Measurements from ENCODE around the gene UBALD1. TPM values are rescaled to one million over a fixed set of nuclear protein-coding genes. Genes with fewer than 3 reads are reported as not detected.

UBALD1 gene
- total RNA-seq, 1 experiment from 2014 or later = 45.9 TPM

GRCh38 chr16:4631444-4631843 lies 16.8 kb upstream of the UBALD1 start:
- H2AFZ ChIP-seq (ENCODE audit: low read depth, low read length, poor library complexity, severe bottlenecking) = no peak overlapping the region

GRCh38 chr16:4628283-4628682 lies 13.6 kb upstream of the UBALD1 start:
- no peak for ATAC-seq
- peaks cover 76% of the 10 kb centered on the region for H3K79me2 ChIP-seq (ENCODE audit: insufficient read depth, low read length)
- no peak overlapping the region for H3K4me3 ChIP-seq (replicated peaks in 1 of 2; ENCODE audit: low read depth in 1 of 2, low read length in 2 of 2)
- intact Hi-C loops (cut with micrococcal nuclease) = no loop called here
- no peaks in the 10 kb centered on the region for H4K20me1 ChIP-seq (ENCODE audit: insufficient read depth)
- H3K9ac ChIP-seq (ENCODE audit: low read length) = no peak overlapping the region
- peaks cover 3 to 6% of the 10 kb centered on the region in 2 experiments; a peak in 1 of 4 replicates for H3K9me3 ChIP-seq (ENCODE audit: control insufficient read depth in 1 of 2, insufficient read depth in 1 of 2, low read depth in 1 of 2, low read length in 2 of 2)
- H3K27ac ChIP-seq (ENCODE audit: low read depth, low read length) = no peak overlapping the region
- no peaks in the 10 kb centered on the region for H3K9me2 ChIP-seq (ENCODE audit: insufficient read depth)
- H3K4me1 ChIP-seq (ENCODE audit: control insufficient read depth in 1 of 2, insufficient read depth in 2 of 2, low read length in 2 of 2) = peaks cover 15 to 21% of the 10 kb centered on the region in 2 experiments
- H2AFZ ChIP-seq (ENCODE audit: low read depth, low read length, poor library complexity, severe bottlenecking) = no peak overlapping the region
- no peak overlapping the region for H3K4me2 ChIP-seq (ENCODE audit: low read length)
- POLR2A ChIA-PET = no interaction called here
- CTCF ChIA-PET = no interaction called here
- no TSS peak for BruUV-seq (replicated peaks)
- no peaks in the 10 kb centered on the region for H3K27me3 ChIP-seq (ENCODE audit: insufficient read depth, low read length)
- RAD21 ChIA-PET (ENCODE audit: low non-redundant PET in 1 of 2, low total read pairs in 2 of 2, uncharacterized antibody in 2 of 2, unreplicated experiment in 2 of 2) = no interaction called here
- DNase-seq (ENCODE audit: low read depth, low spot score) = no peak
- TF ChIP-seq CBX3 (IDR thresholded peaks at IDR 0.05; ENCODE audit: low read depth) (no peak), FOSL1 (IDR thresholded peaks at IDR 0.05; ENCODE audit: low read depth) (no peak), JUND (IDR thresholded peaks at IDR 0.05) (no peak), CTCF (IDR thresholded peaks at IDR 0.05 in 2 of 3, conservative IDR thresholded peaks at IDR 0.05 in 1 of 3; ENCODE audit: borderline replicate concordance in 1 of 3, insufficient read depth in 1 of 3, low read depth in 2 of 3, low read length in 2 of 3) (no peak), SRF (IDR thresholded peaks at IDR 0.05; ENCODE audit: low read depth) (no peak), EGR1 (IDR thresholded peaks at IDR 0.05; ENCODE audit: low read depth) (no peak), EZH2phosphoT487 (IDR thresholded peaks at IDR 0.05; ENCODE audit: borderline replicate concordance) (no peak), TCF7L2 (IDR thresholded peaks at IDR 0.05; ENCODE audit: borderline replicate concordance, extremely low read depth, insufficient read depth, insufficient read length) (no peak), CEBPB (IDR thresholded peaks at IDR 0.05; ENCODE audit: low read depth) (no peak), ELF1 (IDR thresholded peaks at IDR 0.05; ENCODE audit: borderline replicate concordance, low read depth) (no peak), REST (IDR thresholded peaks at IDR 0.05; ENCODE audit: low read depth) (no peak)
- H3K36me3 ChIP-seq (ENCODE audit: control insufficient read depth in 1 of 2, insufficient read depth in 2 of 2, low read length in 2 of 2) = no peaks in the 10 kb centered on the region

More at GRCh38 chr16:4631444-4631843, 16.8 kb upstream of the UBALD1 start:
- no peaks in the 10 kb centered on the region for H3K9me2 ChIP-seq (ENCODE audit: insufficient read depth)
- BruUV-seq (replicated peaks) = no TSS peak
- H3K27ac ChIP-seq (ENCODE audit: low read depth, low read length) = no peak overlapping the region
- peaks cover 0 to 2% of the 10 kb centered on the region in 2 experiments; a peak in 2 of 4 replicates for H3K36me3 ChIP-seq (ENCODE audit: control insufficient read depth in 1 of 2, insufficient read depth in 2 of 2, low read length in 2 of 2)
- intact Hi-C loops (cut with micrococcal nuclease) = no loop called here
- ATAC-seq = no peak
- CTCF ChIA-PET = no interaction called here
- H3K4me3 ChIP-seq (replicated peaks in 1 of 2; ENCODE audit: low read depth in 1 of 2, low read length in 2 of 2) = no peak overlapping the region
- H3K4me1 ChIP-seq (ENCODE audit: control insufficient read depth in 1 of 2, insufficient read depth in 2 of 2, low read length in 2 of 2) = peaks cover 2 to 3% of the 10 kb centered on the region in 2 experiments; a peak in 2 of 4 replicates
- RAD21 ChIA-PET (ENCODE audit: low non-redundant PET in 1 of 2, low total read pairs in 2 of 2, uncharacterized antibody in 2 of 2, unreplicated experiment in 2 of 2) = no interaction called here
- no peaks in the 10 kb centered on the region for H3K27me3 ChIP-seq (ENCODE audit: insufficient read depth, low read length)
- POLR2A ChIA-PET = no interaction called here
- no peaks in the 10 kb centered on the region for H4K20me1 ChIP-seq (ENCODE audit: insufficient read depth)
- peaks cover 3 to 6% of the 10 kb centered on the region in 2 experiments; a peak in 1 of 4 replicates for H3K9me3 ChIP-seq (ENCODE audit: control insufficient read depth in 1 of 2, insufficient read depth in 1 of 2, low read depth in 1 of 2, low read length in 2 of 2)
- no peak overlapping the region for H3K4me2 ChIP-seq (ENCODE audit: low read length)
- TF ChIP-seq POLR2A (IDR thresholded peaks at IDR 0.05; ENCODE audit: borderline replicate concordance, extremely low read depth, insufficient read depth, insufficient read length) (no peak), JUND (IDR thresholded peaks at IDR 0.05) (no peak), YY1 (IDR thresholded peaks at IDR 0.05; ENCODE audit: extremely low read depth, insufficient replicate concordance, low read depth, low read length) (no peak), RAD21 (IDR thresholded peaks at IDR 0.05; ENCODE audit: low read depth) (no peak), EZH2 (IDR thresholded peaks at IDR 0.05) (no peak), EZH2phosphoT487 (IDR thresholded peaks at IDR 0.05; ENCODE audit: borderline replicate concordance) (no peak), ELF1 (IDR thresholded peaks at IDR 0.05; ENCODE audit: borderline replicate concordance, low read depth) (no peak)
- DNase-seq (ENCODE audit: low read depth, low spot score) = no peak
- no peak overlapping the region for H3K9ac ChIP-seq (ENCODE audit: low read length)
- H3K79me2 ChIP-seq (ENCODE audit: insufficient read depth, low read length) = peaks cover 77% of the 10 kb centered on the region

Data from HCT116 (cell line).